Sigmoid colon (tissue), 7 donors: Measurements from ENCODE around the gene WASHC3. TPM values are rescaled to one million over a fixed set of nuclear protein-coding genes. Genes with fewer than 3 reads are reported as not detected.
"Not testable (repeated sequence)": the region's sequence is repeated elsewhere in the genome, so short reads cannot be mapped to it uniquely, and the experiment has no call there.

Source experiments
- DNase-seq: peaks from one replicate; pipeline ENCODE4 v3.0.0-alpha.2; 2019
- H3K27ac ChIP-seq, 4 donors: fragments of 200-600 bp; sonication (generic); one replicate each; pipeline ENCODE4 v1.5.1; 2016 to 2019; ENCODE audit warnings: mild to moderate bottlenecking in 1 of 4
- H3K27me3 ChIP-seq, 3 donors: fragments of 200-600 bp; sonication (generic); one replicate each; pipeline ENCODE4 v1.5.1; 2019; ENCODE audit warnings: mild to moderate bottlenecking in 1 of 3
- H3K36me3 ChIP-seq, 4 donors: fragments of 200-600 bp; sonication (generic); one replicate each; pipeline ENCODE4 v1.5.1; 2016 to 2019
- H3K4me1 ChIP-seq, 4 donors: fragments of 200-600 bp; sonication (generic); one replicate each; pipeline ENCODE4 v1.5.1; 2017 to 2019
- H3K4me3 ChIP-seq, 4 donors: fragments of 200-600 bp; sonication (generic); one replicate each; pipeline ENCODE4 v1.5.1; 2017 to 2019; ENCODE audit warnings: mild to moderate bottlenecking in 2 of 4, moderate library complexity in 1 of 4
- H3K9me3 ChIP-seq, 4 donors: fragments of 200-600 bp in 3 of 4; sonication (generic) in 3 of 4; one replicate each; pipeline versions ENCODE4 v1.5.1 to v1.6.1; 2013 to 2019
- CTCF ChIP-seq, 4 experiments: fragments of 450-650 bp in 3 of 4; fragments of 200-600 bp in 1 of 4; IDR thresholded peaks; one replicate each; pipeline ENCODE4 v1.5.1; 2016 to 2019; ENCODE audit warnings: antibody characterized with exemption in 4 of 4, mild to moderate bottlenecking in 3 of 4, moderate library complexity in 2 of 4
- EP300 ChIP-seq, 4 donors: sonication (generic); formaldehyde crosslinking; IDR thresholded peaks; one replicate each; pipeline ENCODE4 v1.6.1; 2017; ENCODE audit warnings: antibody characterized with exemption in 4 of 4
- POLR2A ChIP-seq, 2 donors: fragments of 450-650 bp; IDR thresholded peaks; one replicate each; pipeline ENCODE4 v1.6.1; 2016; ENCODE audit warnings: antibody characterized with exemption in 2 of 2, mild to moderate bottlenecking in 2 of 2, moderate library complexity in 2 of 2
- POLR2AphosphoS5 ChIP-seq, 4 donors: sonication (generic); formaldehyde crosslinking; IDR thresholded peaks; one replicate each; pipeline ENCODE4 v1.6.1; 2017; ENCODE audit warnings: antibody characterized with exemption in 4 of 4
- WGBS, 2 donors: extraction: QIAGEN DNeasy Blood & Tissue Kit; methylation state at CpG; one replicate each; pipeline ENCODE4 v1.1.7; 2013; 5-methylcytosine and 5-hydroxymethylcytosine counted together
- intact Hi-C: fragments of 100-400 bp; cut with DNase I; formaldehyde crosslinking; loops from one replicate; pipeline ENCODE4 v1.15.1; 2023
- polyA plus RNA-seq, 3 donors: library from polyadenylated mRNA; stranded (reverse); fragments of 200-250 nt; gene quantifications; one replicate each; pipeline ENCODE4 v1.2.3, GENCODE V29; 2013
- total RNA-seq, 4 donors: library from RNA; depleted of rRNA; stranded (reverse); fragments of >200 nt; gene quantifications; one replicate each; pipeline ENCODE4 v1.1.0, GENCODE V29; 2016
- donor health status: healthy with polysubstance abuse.
- donor health status: Bipolar disorder and iron deficiency.
- donor health status: healthy.

WASHC3 gene
- total and polyA plus RNA-seq, 7 donors = 45.0 to 115 (median 90.0) TPM

GRCh38 chr12:102095677-102096263 is 34.0 kb upstream of the WASHC3 start:
- Histone ChIP-seq H3K36me3 (peaks cover 0 to 34% (median 0%) of the 10 kb centered on the region in 4 donors), H3K4me3 (no peak overlapping the region), H3K27ac (no peak overlapping the region), H3K4me1 (peaks cover 0 to 12% (median 2%) of the 10 kb centered on the region in 4 donors), H3K27me3 (no peaks in the 10 kb centered on the region), H3K9me3 (no peaks in the 10 kb centered on the region)
- no peak for TF ChIP-seq POLR2AphosphoS5 (IDR thresholded peaks at IDR 0.05)
- TF ChIP-seq CTCF (IDR thresholded peaks at IDR 0.05) = no peak
- no peak for TF ChIP-seq EP300 (IDR thresholded peaks at IDR 0.05)
- no peak for TF ChIP-seq POLR2A (IDR thresholded peaks at IDR 0.05)
- intact Hi-C loops = no loop called here
- DNase-seq = no peak
- WGBS, 2 donors = 54 to 73% methylated on average over 2 of the region's 2 CpGs

- intact Hi-C loops = no loop called here
- Histone ChIP-seq H3K4me1 (peaks cover 0 to 12% (median 2%) of the 10 kb centered on the region in 4 donors), H3K4me3 (no peak overlapping the region), H3K36me3 (peaks cover 0 to 10% (median 0%) of the 10 kb centered on the region in 4 donors), H3K9me3 (no peaks in the 10 kb centered on the region), H3K27me3 (no peaks in the 10 kb centered on the region), H3K27ac (peak overlapping the region in 1 of 4 donors; percentile 27)
- DNase-seq = no peak
- TF ChIP-seq POLR2A (IDR thresholded peaks at IDR 0.05) (no peak), POLR2AphosphoS5 (IDR thresholded peaks at IDR 0.05) (no peak)
These were observed 31.5 kb upstream of the WASHC3 start for GRCh38 chr12:102093319-102093718.

GRCh38 chr12:102089228-102089835 is 27.5 kb upstream of the WASHC3 start:
- intact Hi-C loops, H3K4me3 ChIP-seq, H3K9me3 ChIP-seq, H3K4me1 ChIP-seq, DNase-seq, H3K27me3 ChIP-seq, H3K27ac ChIP-seq: not testable (repeated sequence)
- peaks cover 0 to 11% (median 0%) of the 10 kb centered on the region in 4 donors for H3K36me3 ChIP-seq
- WGBS, 2 donors = 98% methylated on average over 38 of the region's 38 CpGs

- Histone ChIP-seq H3K9me3 (no peaks in the 10 kb centered on the region), H3K27ac (no peak overlapping the region), H3K4me3 (no peak overlapping the region), H3K4me1 (no peaks in the 10 kb centered on the region), H3K36me3 (peaks cover 0 to 58% (median 9%) of the 10 kb centered on the region in 4 donors), H3K27me3 (no peaks in the 10 kb centered on the region)
- no peak for DNase-seq
- TF ChIP-seq CTCF (IDR thresholded peaks at IDR 0.05) (no peak), POLR2A (IDR thresholded peaks at IDR 0.05) (no peak), POLR2AphosphoS5 (IDR thresholded peaks at IDR 0.05) (no peak), EP300 (IDR thresholded peaks at IDR 0.05) (no peak)
- WGBS, 2 donors = 95% methylated on average over 4 of the region's 4 CpGs
- intact Hi-C loops = no loop called here
These were observed 19.1 kb upstream of the WASHC3 start for GRCh38 chr12:102080842-102081241.

GRCh38 chr12:102072092-102072491 is 10.3 kb upstream of the WASHC3 start:
- H3K27ac ChIP-seq, H3K9me3 ChIP-seq, H3K27me3 ChIP-seq, H3K4me1 ChIP-seq, intact Hi-C loops, DNase-seq, H3K4me3 ChIP-seq: not testable (repeated sequence)
- 95 to 98% methylated on average over 7 of the region's 7 CpGs for WGBS, 2 donors
- peaks cover 0 to 33% (median 5%) of the 10 kb centered on the region in 4 donors for H3K36me3 ChIP-seq

- H3K27me3 ChIP-seq = no peaks in the 10 kb centered on the region
- peaks cover 0 to 10% (median 0%) of the 10 kb centered on the region in 4 donors for H3K36me3 ChIP-seq
- no peak overlapping the region for H3K4me3 ChIP-seq
- 65 to 74% methylated on average over 3 of the region's 3 CpGs for WGBS, 2 donors
- H3K4me1 ChIP-seq = no peaks in the 10 kb centered on the region
- no peaks in the 10 kb centered on the region for H3K9me3 ChIP-seq
- peak overlapping the region in 1 of 4 donors; percentile 41 for H3K27ac ChIP-seq
- intact Hi-C loops = loop anchor here (10.0 kb wide), 1 partner anchor 415 kb away; the partner anchor contains the start of gene IGF1
- DNase-seq = no peak
- TF ChIP-seq EP300 (IDR thresholded peaks at IDR 0.05) = no peak
- TF ChIP-seq POLR2A (IDR thresholded peaks at IDR 0.05) = no peak
- no peak for TF ChIP-seq CTCF (IDR thresholded peaks at IDR 0.05)
- no peak for TF ChIP-seq POLR2AphosphoS5 (IDR thresholded peaks at IDR 0.05)
These were observed 7.9 kb upstream of the WASHC3 start for GRCh38 chr12:102069707-102070106.
